Myocyte (in vitro differentiated cells): Measurements from ENCODE around the gene UQCR10. TPM values are rescaled to one million over a fixed set of nuclear protein-coding genes. Genes with fewer than 3 reads are reported as not detected.

Source experiments
- DNase-seq: peaks from one replicate; pipeline ENCODE4 v3.0.0-alpha.2; 2012; ENCODE audit warnings: low read depth
- total RNA-seq: library from RNA; depleted of rRNA; stranded (reverse); fragments of >200 nt; gene quantifications from 2 replicates; pipeline ENCODE4 v1.2.3, GENCODE V29; 2014

UQCR10 gene
- total RNA-seq, 1 donor from 2014 or later = 140 TPM

DNA sequence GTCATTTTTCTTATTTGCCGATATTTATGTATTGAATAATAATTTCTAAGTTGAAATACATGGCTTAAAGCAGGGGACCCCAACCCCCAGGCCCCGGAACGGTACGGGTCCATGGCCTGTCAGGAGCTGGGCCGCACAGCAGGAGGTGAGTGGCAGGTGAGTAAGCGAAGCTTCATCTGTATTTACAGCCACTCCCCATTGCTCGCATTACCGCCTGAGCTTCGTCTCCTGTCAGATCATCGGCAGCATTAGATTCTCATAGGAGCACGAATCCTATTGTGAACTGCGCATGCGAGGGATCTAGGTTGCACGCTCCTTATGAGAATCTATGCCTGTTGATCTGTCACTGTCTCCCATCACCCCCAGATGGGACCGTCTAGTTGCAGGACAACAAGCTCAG, 4.9 kb upstream of the UQCR10 start:
- no peak for DNase-seq

DNA sequence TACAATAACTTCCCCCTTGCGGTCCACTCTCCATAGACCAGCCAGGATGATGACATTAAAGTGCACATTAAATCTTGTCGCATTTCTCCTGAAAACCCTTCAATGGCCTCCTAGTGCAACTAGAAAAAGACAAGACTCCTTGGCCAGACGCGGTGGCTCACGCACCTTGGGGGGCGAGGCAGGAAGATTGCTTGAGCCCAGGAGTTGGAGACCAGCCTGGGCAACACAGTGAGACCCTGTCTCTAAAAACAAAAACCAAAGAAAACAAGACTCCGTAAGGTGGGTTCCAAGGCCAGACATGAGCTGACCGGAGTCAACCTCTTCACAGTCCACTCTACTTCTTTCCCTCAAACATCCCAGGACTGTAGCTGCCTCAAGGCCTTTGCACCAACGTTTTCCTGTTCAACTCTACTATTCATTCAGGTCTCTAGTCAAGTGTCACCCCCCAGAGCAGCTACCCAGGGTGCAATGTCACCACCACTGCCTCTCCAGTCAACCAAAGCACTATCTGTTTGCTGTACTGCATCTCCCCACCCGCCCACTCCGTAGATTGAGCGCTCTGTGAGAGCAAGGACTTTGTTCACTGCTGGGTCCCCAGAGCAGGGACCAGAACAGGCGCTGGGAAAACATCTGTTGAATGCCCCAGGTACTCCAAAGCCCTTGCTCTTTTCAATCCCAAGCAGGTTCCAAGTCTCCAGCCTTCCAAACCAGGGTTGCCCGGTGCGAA, 1.1 kb upstream of the UQCR10 start:
- DNase-seq = no peak

DNA sequence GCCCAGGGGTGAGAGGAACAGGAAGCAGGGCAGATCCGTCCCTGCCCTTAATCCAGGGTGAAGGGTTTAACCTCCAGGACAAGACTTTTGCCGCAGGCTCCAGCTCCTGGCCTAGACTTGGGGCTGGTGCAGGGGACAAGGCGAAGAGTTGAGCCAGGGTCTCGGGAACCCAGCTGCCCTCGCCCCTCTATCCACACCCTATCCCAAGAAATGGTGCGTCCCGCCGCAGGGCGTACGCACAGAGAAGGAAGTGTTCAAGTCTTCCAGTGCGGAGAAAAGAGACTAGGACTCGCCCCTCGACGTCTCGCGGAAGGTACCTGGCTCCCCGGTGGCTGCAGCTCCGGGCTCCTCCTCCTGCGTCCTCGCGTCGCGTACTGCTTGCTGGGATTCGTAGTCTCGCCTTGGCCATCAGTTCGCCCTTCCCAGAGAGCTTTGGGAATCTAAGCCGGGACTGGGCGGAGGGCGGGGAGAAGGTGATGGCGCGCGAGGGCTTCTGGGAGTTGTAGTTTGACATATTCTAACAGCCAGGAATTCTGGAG, 468 bp upstream of the UQCR10 start, which contains the start of gene ZMAT5:
ZMAT5 (minus strand) TSS at position 376 of the 539 bp plus-strand sequence. CDS start 18,463 bp downstream, outside the sequence.
- peak; percentile 98 for DNase-seq

DNA sequence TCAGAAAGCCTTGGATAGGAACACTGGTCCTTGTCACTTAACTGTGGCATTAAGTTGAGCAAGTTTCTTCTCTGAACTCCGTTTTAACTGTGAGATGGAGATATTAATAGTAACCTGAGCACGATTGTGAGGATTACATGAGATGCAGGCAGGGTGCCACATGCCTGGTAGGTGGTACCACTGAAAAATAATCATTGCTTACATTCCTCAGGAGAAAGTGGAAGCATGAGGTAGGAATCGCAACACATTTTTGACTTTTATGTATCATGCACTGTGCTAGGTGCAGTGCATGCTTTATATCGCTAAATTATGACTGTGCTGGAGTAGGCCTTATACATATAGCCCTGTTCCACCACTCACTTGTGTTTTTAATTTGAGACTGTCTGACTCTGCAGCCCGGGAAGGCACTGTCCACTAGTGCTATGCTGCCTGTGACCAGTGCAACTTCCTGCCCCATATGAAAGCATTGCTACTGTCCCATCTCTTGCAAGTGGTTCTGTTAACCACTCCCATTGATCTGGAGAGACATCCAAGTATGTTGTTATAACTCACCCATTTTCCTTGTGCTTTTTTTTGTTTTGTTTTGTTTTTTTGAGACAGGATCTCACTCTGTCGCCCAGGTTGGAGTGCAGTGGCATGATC, 1.0 kb downstream of the UQCR10 start:
- no peak for DNase-seq

DNA sequence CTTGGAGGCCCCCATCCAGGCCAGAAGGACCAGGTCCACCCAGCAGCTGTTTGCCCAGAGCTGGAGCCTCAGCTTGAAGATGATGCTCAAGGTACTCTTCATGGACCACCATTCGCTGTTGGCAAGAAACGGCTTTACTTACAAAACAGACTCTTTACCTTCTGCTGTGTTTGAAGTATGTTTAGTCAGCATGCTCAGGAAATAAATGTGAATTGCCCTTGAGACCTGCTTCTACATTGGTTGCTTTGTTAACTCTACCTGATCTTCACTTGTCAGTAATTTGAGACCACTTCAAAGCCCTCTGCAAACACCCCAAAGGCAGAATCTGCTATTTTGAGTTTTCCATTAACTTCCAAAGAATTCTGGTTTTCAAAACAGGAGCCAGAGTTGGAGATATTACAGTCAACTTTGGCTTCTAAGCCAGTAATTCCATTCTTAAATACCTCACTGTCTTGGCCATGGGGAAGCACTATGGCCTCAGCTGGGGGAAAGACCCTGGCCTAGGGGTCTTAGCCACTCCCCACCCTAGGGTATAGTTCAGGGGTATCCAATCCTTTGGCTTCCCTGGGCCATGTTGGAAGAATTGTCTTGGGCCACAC, 2.7 kb downstream of the UQCR10 start:
- DNase-seq = no peak

DNA sequence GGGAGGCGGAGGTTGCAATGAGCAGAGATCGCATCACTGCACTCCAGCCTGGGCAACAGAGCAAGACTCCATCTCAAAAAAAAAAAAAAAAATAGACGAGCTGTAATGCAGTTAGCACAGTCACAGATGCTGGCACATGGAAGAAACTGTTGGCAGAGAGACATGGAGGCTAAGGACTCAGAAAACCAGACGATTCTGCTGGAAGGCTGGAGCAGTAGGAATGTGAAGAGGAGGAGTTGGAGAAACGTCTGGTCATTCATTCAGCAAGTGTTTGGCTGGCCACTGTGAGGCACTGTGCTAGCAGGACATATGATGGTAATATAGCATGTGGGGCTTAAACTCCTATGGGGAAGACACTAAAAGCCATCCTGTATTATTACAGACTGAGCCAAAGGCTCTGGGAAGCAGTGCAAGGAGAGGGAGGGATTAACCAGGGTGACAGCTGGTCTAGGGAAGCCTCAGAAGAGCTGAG, 5.0 kb downstream of the UQCR10 start:
- DNase-seq = peak; percentile 39

DNA sequence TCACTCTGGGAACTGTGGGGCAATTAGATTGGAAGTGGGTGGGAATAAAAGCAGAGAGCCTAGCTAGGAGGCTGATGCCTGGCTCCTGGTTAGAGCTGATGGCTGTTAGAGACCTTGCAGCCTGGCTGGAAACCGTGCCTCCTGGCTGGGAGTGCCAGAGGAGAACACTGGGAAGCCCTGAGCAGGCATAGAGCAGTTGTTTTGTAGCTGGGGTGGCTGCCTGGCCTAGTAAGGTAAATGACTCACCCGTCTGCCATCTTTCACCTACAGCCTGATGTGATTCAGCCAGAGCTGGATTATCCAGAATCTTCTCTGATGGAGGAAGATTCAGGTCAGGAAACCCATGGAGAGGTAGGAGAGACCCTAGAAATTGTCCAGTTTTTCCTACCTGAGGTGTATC, 6.1 kb downstream of the UQCR10 start:
- DNase-seq = peak; percentile 44

DNA sequence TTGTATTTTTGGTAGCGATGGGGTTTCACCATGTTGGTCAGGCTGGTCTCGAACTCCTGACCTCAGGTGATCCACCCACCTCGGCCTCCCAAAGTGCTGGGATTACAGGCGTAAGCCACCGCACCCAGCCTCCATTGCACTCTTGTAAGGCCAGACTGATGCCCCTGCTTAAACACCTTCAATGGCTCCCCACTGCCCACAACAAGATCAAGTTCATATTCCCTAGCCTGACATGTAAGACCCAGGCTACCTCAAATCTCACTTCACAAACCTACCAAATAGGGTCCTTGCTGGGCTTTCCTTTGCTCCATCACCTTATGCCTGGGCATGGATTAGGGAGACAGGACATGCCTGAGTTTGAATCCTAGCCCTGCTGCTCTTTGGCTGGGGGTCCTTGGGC, 13.1 kb downstream of the UQCR10 start:
- DNase-seq = no peak

DNA sequence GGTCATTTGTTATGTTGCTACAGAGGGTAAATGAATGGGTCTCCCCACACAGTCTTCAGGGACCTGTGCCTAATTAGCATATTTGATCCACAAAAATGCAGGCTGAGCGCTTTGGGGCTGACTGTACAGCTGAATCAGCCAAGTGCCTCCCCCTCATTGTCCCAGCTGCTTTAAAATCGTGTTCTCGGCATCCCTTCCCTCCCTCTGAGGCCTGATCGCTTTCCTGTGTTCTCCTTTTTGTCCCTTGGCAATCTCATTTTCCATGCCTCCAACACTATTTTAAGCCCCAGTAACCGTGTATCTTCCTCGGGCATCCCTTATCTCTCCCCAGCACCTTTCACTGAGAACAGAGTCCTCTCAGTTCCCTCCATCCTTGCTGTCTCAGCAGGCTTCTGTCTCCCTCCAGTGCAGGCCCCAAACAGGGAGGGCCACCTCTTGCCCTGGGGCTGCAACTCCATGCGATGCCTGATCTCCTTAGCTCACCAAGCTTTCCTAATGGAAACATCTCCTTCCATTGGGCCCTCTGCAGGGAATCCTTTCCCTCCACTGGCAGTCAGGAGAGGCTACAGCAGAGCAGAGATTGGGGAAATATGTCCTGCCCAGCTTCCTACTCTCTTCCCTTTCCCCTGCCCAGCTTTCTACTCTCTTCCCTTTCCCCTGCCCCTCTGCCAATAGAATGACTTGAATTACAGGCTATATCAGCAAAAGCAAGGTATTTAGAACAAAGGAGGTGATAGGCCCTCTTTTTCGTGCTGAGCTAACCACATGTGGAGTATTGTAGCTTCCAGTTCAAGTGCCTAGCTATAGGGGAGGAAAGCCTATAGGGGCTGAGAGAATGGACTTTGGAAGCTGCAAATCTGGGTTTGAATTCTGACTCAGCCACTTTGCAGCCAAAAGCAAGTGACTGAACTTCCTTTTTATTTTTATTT, 13.8 kb downstream of the UQCR10 start:
- peak; percentile 94 for DNase-seq

DNA sequence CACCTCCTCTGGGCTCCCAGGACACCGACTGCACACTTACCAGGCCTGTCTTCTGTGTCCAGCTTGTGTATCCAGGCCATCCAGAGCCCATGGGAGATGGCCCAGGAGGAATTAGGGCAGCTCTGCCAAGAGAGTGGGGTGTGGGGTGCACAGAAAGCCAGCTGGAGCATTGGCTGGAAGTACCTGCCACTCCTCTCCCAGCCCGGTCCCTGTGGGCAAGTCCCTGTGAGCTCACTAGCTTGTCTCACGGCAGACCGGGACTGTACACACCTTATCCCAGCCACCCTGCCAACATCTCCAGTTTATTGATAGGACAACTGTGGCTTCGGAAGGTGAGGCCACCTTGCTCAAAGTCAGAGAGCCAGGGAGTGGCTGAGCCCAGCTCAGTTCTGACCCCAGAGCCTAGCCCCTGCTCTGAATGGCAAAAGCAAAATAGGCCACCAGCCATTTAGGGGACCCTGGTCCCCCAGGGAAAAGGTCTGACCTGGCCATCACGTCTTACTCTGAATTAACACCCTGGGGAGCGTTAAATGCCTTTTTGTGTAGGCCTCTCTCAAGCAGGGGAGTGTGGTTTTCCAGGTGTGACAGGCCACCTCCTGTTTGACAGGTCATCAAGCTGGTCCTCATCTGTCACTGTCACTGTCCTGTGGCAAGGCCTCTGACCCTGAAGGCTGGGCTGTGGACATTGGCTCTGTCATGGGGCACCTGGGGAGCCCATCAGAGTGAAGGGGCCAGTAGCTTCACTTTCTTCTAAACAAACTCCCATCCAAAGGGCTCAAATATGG, 15.1 kb downstream of the UQCR10 start:
- peak; percentile 81 for DNase-seq

DNA sequence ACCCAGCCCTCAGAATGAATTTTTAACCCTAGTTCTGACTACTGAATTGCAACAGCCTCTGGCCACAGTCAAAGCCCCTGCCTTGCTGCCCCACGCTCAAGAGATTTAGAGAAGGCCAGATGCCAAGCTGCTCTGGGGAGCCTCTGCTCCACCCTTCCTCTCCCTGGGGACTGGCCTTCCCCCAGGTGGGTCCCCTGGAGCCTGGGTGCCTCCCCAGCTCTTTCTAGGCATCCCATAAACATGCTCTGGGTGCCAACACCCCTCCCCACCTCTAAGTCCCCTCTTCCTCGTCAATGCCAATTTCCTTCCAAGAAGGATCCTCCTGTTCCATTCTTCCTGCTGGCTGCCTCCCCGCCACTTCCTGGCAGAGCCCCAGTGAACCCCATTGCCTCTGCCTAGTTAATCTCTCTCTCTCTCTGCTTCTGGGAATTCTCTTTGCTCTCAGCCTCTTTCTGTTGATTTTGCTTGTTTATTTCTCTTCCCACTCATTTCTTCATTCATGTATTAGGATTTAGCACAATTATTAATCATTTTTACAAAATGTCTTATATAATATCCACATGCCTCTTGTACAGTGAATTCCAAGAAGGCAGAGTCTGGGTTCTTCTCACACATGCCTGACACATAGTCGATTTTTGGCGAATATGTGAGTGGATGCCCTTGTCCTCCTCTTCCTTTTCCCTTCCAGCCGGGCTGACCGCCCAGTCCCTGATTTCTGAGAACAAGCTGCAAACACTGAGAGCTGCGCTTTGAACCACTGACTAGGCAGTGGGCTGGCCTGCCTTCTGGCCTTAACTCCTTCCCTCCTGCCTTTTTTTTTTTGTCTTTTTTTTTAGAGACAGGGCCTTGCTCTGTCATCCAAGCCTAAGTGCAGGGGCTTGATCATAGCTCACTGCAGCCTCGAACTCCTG, 17.5 kb downstream of the UQCR10 start:
- no peak for DNase-seq

DNA sequence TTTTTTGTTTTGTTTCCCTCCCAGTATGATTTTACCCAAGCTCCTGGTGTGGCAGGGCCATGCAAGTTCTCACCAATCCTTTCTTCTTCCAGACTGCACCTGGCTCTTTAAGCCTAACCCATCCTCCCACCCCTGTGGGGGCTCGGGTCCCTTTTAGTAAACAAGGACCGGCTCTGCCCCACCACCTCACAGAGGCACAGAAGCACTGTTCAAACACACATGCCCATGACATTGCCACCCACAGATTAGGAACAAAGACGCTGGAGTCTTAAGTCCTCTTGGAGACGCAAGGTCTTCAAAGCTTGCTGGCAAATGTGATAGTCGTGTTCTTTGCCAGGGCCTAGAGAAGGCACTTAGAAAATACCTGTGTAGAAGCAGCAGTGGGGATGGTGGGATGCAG, 18.9 kb downstream of the UQCR10 start:
- no peak for DNase-seq

DNA sequence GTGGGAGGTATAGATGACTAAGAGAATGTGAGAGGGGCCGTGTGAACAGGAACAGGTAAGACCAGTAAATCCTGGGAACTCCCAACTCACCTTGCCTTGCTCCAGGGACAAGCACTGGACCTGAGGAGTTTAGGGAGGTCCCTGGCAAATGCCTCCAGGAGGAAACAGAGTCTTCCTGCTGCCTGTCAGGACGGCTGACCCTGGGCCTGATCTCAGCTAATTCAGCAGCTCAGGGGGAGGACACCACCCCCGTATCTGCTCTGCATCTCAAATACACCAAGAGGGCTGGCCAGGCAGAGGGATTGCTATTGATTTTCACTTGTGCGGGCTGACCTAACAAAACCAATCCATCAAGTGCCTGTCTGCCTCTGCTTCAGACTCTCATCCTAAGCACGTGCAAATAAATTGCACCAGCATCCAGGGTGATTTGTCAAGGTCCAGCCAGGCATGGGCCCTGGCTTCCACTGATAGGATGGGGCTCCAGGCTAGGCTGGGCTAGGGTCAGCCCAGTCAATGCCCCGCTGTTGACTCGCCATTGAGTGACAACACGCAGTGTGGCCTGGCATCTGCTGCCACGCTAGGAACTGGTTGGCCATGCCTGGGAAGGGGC, 20.3 kb downstream of the UQCR10 start:
- no peak for DNase-seq

DNA sequence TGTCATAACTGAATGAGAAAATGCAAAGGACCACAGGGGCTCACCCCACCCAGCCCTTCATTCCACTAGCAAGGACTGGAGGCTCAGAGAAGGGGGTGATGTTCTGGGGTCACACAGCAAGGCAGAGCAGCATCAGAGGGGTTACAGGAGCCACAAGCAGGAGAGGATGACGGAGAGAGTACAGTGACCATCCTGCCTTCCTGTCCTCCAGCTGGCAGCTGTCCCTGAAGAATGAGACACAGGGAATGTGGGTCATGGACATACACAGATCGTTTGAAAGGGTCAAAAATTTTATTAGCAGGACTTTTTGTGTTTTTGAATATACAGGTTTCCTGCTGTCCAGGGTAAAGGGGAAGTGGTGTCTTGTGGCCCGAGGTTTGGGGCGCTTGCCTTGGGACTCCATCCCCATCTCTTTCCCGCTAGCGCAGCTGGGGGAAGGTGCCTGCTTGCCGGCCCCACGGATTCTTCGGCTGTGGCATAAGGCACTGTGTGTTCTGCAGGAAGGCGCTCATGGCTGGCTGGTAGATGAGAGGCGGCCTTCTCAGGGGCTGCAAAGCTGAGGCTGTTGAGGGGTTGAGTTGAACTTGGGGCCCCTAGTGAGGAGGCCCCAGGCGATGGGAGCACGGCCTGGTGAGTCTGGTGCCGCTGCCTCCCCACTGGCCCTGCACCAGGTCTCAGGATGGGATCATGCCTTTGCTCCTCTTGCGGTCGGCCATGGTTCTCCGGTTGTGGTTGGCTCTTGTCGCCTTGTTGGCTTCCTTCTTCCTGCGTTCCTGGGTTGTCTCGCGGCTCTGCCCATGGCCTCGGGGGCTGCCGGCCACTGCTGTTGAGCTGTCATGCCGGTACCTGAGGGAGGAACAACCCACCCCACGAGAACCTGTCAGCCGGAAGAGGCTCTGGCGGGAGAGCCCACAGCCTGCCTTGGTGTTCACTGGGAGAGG, 21.4 kb downstream of the UQCR10 start:
- no peak for DNase-seq

DNA sequence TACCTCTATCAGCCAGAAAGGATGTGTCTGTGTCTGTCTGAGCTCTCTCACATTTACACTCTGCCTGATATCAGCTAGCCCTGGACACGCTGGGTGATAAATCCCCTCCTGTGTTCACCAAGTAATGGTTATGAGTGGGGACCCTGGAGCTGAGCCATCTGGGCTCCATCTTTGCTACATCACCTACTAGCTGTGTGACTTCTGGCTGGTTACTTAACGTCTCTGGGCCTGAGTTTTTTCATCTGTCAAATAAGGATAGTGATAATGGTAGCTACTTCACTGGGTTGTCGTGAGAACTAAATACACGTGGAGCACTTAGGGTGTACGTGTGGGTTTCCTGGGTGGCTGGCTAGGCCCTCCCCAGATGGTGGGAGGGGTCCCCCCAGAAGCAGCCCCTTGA, 22.9 kb downstream of the UQCR10 start:
- DNase-seq = no peak

DNA sequence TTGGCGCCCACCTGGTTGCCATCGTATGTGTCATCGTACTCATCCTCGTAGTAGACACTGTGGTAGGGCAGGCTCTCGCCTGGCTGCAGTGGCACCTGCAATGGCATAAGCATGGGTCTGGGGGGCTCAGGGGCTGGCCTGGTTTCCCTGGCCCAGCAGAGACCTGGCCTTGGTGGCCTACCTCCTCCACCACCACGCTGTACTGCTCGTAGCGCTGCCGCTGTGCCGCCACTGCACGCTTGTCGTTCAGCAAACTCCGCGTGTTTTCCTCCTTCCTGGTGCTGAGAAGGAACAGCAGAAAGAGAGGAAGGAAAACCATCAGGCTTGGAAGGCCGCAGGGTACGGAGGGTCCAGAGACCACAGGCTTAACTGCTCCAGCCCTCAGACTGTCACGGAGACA, 26.2 kb downstream of the UQCR10 start:
- no peak for DNase-seq

DNA sequence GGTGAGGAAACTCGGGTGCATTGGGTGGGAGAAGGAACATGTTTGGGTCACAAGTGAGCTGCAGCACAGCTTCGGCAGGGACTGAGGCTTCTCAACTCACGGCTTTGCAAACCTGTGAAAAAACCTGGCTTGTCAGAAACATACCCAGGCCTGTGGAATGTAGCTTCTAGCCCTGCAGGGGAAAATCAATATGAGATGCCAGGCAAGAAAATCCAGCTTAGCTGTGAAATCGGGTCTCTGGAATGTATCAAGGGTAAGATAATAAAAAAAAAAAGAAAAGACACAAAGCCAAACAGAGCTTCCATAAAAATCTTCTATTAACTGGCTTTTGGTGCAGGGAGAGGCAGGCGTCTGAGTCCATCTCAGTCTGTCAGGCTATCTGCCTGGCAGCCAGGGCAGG, 28.5 kb downstream of the UQCR10 start:
- DNase-seq = no peak

DNA sequence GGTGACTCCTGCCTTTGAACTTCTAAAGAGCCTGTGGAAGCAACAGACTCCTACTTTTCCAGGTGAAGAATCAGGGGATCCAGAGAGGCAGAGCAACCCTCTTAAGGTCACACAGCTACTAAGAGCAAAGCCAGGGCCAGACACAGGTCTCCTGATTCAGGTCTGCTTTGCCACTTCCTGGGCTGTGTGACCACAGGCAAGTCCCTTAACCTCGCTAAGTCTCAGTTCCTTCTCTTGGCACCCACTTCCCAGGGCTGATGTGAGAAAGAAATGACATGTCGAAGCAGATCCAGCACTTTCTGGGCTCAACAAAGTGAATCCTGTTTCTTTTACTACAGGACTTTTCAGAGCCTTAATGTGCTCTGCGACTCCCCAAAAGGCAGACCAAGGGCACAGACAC, 30.2 kb downstream of the UQCR10 start:
- no peak for DNase-seq
